Activated T-cell treated with anti-CD3 and anti-CD28 coated beads, Interleukin-2, amount 50 U/mL, for 4 hours (primary cell): ENCODE measurements around the gene TLR5. TPM values are rescaled to one million over a fixed set of nuclear protein-coding genes. Genes with fewer than 3 reads are reported as not detected.

ENCODE experiments used
- ATAC-seq, 2 donors: fragments of 200-7000 bp; cut with Tn5 transposase; one replicate each; pipeline ENCODE4 v1.10.0; 2021
- DNase-seq: peaks from one replicate; pipeline ENCODE4 v3.0.0-alpha.2; 2020
- H3K27me3 Mint-ChIP-seq: one replicate; pipeline ENCODE4 v1.8.0; 2021; ENCODE audit warnings: low read depth, mixed read lengths
- H3K36me3 Mint-ChIP-seq: one replicate; pipeline ENCODE4 v1.8.0; 2022; ENCODE audit warnings: mixed read lengths; ENCODE audit not compliant: insufficient read depth
- H3K4me1 Mint-ChIP-seq: one replicate; pipeline ENCODE4 v1.8.0; 2021; ENCODE audit warnings: low read depth, mixed read lengths
- H3K4me3 Mint-ChIP-seq: one replicate; pipeline ENCODE4 v1.8.0; 2021; ENCODE audit warnings: mild to moderate bottlenecking, moderate library complexity, mixed read lengths
- H3K9me3 Mint-ChIP-seq: one replicate; pipeline ENCODE4 v1.8.0; 2021; ENCODE audit warnings: mixed read lengths
- total RNA-seq, 3 donors: library from RNA; stranded (reverse); gene quantifications; one replicate each; pipeline ENCODE4 v1.2.1, GENCODE V29; 2021

Gene TLR5
- total RNA-seq, 3 donors from 2014 or later: 0.05 to 0.33 (median 0.05) TPM

DNA sequence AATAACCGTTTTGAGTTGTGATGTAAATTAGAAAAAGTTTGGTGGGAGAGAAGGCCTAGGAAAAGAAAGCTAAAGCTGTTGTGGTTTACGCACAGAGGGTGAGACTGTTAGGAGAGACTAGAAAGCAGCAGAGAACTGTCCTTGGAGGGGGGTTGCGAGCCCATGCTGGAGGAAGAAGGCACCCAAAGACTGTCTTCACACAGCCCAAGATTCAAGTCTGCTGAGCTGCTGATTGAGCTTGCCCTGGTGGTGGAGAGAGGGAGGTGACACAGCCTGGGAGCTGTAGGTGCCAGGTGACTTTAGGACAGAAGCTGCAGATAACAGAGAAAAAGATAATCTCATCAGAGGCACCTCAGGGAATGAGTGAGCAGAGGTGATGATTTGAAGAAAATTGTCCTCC is 18.3 kb upstream of the TLR5 start:
- Mint-ChIP-seq H3K4me1 (peaks cover 5% of the 10 kb centered on the region), H3K9me3 (no peaks in the 10 kb centered on the region), H3K36me3 (no peaks in the 10 kb centered on the region), H3K4me3 (no peak overlapping the region), H3K27me3 (peaks cover 5% of the 10 kb centered on the region)
- no peak for ATAC-seq
- DNase-seq: no peak

DNA sequence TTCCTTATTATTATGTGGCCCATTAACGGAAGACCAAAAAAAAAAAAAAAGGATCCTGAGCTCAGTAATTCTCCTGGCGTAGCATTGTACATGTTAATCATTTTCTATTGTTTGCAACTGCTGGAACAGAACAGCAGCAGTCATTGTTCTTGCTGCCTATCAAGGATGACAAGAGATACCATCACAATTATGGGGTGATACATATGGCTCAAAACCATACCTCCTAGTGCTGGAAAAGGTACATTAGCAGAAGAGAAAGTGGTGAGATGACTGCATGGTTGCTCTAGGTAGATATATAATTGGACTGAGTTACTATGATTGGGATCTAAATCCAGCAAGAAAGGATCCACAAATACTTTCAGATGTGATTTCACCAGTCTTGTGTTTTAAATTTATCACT is 13.3 kb upstream of the TLR5 start:
- H3K4me3 Mint-ChIP-seq: no peak overlapping the region
- H3K36me3 Mint-ChIP-seq: no peaks in the 10 kb centered on the region
- DNase-seq (no peak), ATAC-seq (no peak)
- H3K4me1 Mint-ChIP-seq: peaks cover 13% of the 10 kb centered on the region
- H3K27me3 Mint-ChIP-seq: no peaks in the 10 kb centered on the region
- H3K9me3 Mint-ChIP-seq: no peaks in the 10 kb centered on the region

DNA sequence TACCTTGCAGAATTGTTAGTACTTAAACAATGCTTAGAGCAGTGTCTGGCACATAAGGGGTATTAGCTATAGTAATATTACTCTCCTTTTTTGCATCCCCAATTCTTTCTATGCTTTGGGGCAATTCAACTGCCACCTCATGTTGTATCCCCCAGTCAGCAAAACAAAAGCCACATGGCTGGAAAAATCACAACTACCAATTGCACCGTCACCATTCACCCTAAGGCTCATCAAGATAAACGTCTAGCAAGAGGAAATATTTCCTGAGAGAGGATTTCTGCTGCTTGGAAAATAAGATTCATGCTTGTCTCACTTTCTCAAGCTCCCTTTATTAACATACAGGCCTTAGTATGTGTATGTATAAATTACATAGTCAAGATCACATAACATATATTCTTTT is 12.1 kb upstream of the TLR5 start:
- H3K27me3 Mint-ChIP-seq: no peaks in the 10 kb centered on the region
- no peak overlapping the region for H3K4me3 Mint-ChIP-seq
- DNase-seq (no peak), ATAC-seq (no peak)
- H3K36me3 Mint-ChIP-seq: no peaks in the 10 kb centered on the region
- H3K4me1 Mint-ChIP-seq: peaks cover 9% of the 10 kb centered on the region
- no peaks in the 10 kb centered on the region for H3K9me3 Mint-ChIP-seq

DNA sequence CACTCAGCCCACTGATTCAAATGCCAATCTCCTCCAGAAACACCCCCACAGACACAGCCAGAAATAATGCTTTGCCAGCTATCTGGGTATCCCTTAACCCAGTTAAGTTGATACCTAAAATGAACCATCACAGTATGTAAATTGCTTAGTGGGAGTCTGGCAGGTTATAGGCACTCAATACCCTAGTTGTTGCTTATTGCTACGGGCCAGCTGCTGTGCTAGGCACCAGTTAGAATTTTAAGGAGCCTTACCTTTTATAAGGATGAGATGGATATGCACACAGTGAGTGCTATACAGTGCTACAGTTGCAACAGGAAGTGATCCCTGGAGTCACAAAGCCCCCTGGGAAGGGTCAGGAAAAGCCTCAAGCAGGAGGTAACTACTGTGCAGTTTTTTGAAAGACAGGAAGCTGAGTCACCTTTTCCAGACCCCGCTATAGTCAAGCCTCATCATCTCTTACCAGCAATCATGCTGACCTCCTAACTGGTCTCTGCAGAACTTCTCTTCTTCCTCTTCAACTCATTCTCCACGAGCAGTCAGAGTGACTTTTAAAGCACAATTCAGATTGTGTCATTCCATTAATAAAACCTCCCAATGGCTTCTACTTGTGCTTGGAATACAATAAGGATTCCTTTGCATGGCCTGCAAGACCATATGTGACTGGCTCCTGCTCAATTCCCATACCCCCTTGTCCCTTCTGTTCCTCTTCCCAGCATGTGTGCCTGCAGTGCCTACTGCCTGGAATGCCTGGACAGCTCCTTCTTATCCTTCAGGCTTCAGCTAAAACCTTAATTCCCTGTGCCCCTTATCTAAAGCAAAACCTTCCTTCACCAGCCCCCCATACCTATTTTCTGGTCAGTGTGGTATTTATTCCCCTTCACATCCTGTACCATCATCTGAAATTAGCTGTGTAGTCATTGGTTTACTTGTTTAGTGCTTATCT is 10.4 kb upstream of the TLR5 start:
- H3K4me1 Mint-ChIP-seq: peaks cover 9% of the 10 kb centered on the region
- H3K36me3 Mint-ChIP-seq: no peaks in the 10 kb centered on the region
- H3K9me3 Mint-ChIP-seq: no peaks in the 10 kb centered on the region
- ATAC-seq (no peak), DNase-seq (no peak)
- H3K27me3 Mint-ChIP-seq: no peaks in the 10 kb centered on the region
- no peak overlapping the region for H3K4me3 Mint-ChIP-seq

DNA sequence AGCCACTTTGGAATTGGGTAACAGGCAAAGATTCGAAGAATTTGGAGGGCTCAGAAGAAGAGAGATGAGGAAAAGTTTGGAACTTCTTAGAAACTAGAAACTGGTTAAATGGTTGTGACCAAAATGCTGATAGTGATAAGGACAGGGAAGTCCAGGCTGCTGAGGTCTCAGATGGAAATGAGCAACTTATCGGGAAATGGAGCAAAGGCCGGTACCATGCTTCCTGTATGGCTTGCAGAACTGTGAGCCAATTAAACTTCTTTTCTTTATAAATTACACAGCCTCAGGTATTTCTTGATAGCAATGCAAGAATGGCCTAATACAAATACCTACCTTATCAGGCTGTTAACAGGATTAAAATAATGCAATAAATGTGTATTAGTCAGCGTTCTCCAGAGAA is 9.4 kb upstream of the TLR5 start:
- no peaks in the 10 kb centered on the region for H3K36me3 Mint-ChIP-seq
- peaks cover 6% of the 10 kb centered on the region for H3K9me3 Mint-ChIP-seq

DNA sequence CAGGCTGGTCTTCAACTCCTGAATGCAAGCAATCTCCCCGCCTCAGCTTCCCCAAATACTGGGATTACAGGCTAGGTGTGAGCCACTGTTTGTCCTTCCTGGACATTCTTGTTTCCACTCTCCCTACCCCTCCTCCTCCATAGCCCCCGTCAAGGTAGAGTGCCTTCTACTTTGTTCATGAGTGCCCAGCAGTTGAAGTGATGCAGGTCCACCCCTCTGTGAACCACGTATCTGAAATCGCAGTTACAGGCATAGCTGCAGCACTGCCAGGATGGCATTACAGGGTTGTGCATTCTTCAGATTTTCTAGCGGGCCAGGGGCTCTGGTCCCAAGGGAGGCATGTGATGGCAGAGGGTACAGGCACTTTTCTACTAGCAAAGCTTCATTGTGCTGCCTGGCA is 7.4 kb upstream of the TLR5 start:
- Mint-ChIP-seq H3K4me3 (no peak overlapping the region), H3K36me3 (no peaks in the 10 kb centered on the region), H3K9me3 (peaks cover 10% of the 10 kb centered on the region), H3K27me3 (peaks cover 3% of the 10 kb centered on the region), H3K4me1 (peaks cover 9% of the 10 kb centered on the region)
- DNase-seq: no peak
- ATAC-seq: no peak

More for the DNA sequence above, 9.4 kb upstream of the TLR5 start:
- peaks cover 9% of the 10 kb centered on the region for H3K4me1 Mint-ChIP-seq
- H3K27me3 Mint-ChIP-seq: no peaks in the 10 kb centered on the region
- DNase-seq (no peak), ATAC-seq (no peak)
- no peak overlapping the region for H3K4me3 Mint-ChIP-seq

DNA sequence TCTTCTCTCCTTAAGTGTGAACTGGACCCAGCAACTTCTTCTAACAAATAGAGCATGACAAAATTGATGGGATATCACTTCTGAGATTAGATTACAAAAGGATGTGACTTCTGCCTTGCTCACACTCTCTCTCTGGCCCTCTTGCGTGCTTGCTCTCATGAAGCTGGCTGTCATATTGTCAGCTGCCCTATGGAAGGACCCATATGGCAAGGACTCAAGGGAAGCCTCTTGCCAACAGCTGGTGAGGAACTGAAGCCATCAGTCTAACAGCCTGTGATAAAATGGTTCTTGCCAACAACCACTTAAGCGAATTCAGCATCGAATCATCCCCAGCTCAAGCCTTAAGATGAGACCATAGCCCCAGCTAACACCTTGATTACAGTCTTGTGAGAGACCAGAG is 4.8 kb upstream of the TLR5 start:
- Mint-ChIP-seq H3K4me3 (no peak overlapping the region), H3K4me1 (peaks cover 22% of the 10 kb centered on the region), H3K27me3 (peaks cover 3% of the 10 kb centered on the region), H3K9me3 (peaks cover 10% of the 10 kb centered on the region), H3K36me3 (no peaks in the 10 kb centered on the region)
- no peak for DNase-seq
- no peak for ATAC-seq

DNA sequence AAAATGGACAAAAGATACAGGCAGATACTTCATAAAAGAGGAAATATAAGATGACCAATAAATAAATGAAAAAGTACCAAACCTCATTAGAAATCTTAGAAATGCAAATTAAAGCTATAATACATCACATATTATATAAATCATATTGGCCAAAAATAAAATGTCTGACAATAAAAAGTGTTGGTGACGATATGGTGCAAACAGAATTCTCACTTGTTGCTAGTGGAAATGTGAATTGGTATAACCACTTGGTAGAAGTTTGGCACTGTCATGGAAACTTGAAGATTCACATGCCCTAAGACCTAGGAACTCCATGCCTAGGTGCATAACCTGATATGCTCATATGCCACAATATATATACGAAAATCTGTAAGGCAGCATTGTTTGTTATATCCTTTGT is 4.4 kb upstream of the TLR5 start:
- ATAC-seq (no peak), DNase-seq (no peak)
- no peaks in the 10 kb centered on the region for H3K36me3 Mint-ChIP-seq
- peaks cover 3% of the 10 kb centered on the region for H3K27me3 Mint-ChIP-seq
- peaks cover 22% of the 10 kb centered on the region for H3K4me1 Mint-ChIP-seq
- H3K9me3 Mint-ChIP-seq: peaks cover 10% of the 10 kb centered on the region
- H3K4me3 Mint-ChIP-seq: no peak overlapping the region

DNA sequence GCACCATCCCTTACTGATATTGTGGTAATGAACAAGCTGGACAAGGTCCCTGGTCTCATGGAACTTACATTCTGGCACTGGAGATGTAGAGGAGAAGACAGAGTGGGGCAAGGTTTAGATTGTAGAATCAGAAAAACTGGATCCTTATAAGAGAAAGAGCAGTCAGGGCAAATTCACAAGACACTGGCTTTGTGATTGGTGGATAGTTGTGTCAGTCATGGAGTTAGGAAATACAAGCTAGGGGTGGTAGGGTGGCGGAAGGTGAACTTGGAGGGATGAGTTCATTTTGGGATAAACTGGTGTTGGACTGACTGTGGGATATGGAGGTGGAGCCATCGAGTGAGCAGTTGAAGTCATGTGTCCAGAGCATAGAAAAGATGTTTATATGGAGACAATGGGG is 3.7 kb upstream of the TLR5 start:
- Mint-ChIP-seq H3K36me3 (no peaks in the 10 kb centered on the region), H3K4me1 (peaks cover 29% of the 10 kb centered on the region), H3K4me3 (no peak overlapping the region), H3K9me3 (peaks cover 10% of the 10 kb centered on the region), H3K27me3 (peaks cover 3% of the 10 kb centered on the region)
- DNase-seq (no peak), ATAC-seq (no peak)

DNA sequence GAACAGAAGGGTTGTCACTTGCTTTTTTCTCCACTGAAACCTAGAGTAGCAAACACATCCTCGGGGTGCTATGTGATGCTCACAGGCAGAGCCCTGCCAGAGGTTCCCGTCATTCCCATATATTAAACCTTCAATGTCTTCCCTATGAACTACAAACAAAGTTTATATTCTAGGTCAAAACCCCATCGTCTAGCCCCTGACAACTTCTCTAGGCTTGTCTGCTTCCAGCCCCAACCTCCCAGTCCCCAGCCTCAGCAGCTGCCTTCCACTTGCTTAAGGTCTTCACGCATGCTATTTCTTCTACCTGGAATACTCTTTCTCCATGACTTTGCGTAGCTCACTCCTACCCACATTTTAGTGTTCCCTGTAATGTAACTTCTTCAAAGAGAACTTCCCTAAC is 1.9 kb upstream of the TLR5 start:
- peaks cover 3% of the 10 kb centered on the region for H3K27me3 Mint-ChIP-seq
- DNase-seq (no peak), ATAC-seq (no peak)
- no peak overlapping the region for H3K4me3 Mint-ChIP-seq
- H3K9me3 Mint-ChIP-seq: peaks cover 10% of the 10 kb centered on the region
- H3K36me3 Mint-ChIP-seq: no peaks in the 10 kb centered on the region
- peaks cover 29% of the 10 kb centered on the region for H3K4me1 Mint-ChIP-seq

DNA sequence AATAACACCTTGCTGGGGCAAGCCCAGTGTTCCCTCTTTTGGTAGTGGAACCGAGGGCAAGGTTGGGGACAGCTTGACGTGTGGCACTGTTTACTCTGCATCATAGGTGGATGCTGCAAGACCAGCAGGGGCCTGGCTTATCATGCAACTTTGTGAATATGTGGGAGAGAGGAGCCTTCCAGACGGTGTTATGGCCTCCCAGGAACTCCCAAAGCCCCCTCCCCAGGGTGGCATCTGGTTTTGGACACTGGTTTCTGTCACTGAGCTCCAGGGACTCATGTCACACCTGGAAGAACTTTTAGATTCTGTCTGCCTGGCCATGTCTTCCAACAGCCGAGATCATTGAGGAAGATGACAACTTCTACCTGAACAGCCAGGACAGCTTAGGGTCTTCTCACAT is 1.4 kb upstream of the TLR5 start:
- peaks cover under 1% of the 10 kb centered on the region for H3K36me3 Mint-ChIP-seq
- no peak for DNase-seq
- peaks cover 3% of the 10 kb centered on the region for H3K27me3 Mint-ChIP-seq
- no peak for ATAC-seq
- peak overlapping the region; percentile 71 for H3K4me3 Mint-ChIP-seq
- H3K4me1 Mint-ChIP-seq: peaks cover 29% of the 10 kb centered on the region
- H3K9me3 Mint-ChIP-seq: peaks cover 11% of the 10 kb centered on the region

DNA sequence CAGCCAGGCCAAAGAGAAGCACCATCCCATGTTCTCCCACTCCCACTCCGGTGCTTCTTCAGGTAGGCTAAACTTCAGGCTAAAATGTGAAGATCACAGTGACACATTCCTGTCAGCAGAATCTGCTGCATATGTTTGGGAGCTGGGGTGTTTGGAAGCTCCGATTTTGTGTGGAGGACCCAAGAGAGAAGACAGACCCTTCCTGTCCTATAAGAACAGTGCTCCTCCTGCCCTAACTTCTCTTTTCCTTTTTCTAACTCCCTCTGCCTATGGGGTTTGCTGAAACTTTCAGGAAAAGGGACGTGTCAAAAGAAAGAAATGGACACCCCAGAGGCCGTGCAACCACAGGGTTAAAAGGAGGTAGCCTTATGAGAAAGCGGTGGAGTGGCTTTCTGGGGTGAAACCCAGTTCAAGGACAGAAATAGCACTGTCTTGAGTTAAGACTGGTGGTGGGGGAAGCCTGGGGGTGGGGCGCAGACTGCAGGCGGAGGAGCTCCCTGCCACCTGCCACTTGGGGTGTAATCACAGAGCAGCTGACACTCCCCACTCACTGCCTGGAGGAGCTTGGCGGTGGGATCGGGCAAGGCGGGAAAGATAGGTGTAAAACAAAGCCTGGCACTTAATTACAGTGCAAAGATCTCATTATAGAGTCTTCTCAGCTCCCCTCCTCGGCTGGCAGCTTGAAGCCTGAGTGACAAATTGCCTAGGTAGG is 645 bp upstream of the TLR5 start:
- peak in 1 of 2 donors; percentile 15 for ATAC-seq
- peaks cover 3% of the 10 kb centered on the region for H3K27me3 Mint-ChIP-seq
- peaks cover 29% of the 10 kb centered on the region for H3K4me1 Mint-ChIP-seq
- DNase-seq: peak; percentile 26
- peaks cover 16% of the 10 kb centered on the region for H3K9me3 Mint-ChIP-seq
- H3K36me3 Mint-ChIP-seq: peaks cover 3% of the 10 kb centered on the region
- H3K4me3 Mint-ChIP-seq: peak overlapping the region; percentile 71

DNA sequence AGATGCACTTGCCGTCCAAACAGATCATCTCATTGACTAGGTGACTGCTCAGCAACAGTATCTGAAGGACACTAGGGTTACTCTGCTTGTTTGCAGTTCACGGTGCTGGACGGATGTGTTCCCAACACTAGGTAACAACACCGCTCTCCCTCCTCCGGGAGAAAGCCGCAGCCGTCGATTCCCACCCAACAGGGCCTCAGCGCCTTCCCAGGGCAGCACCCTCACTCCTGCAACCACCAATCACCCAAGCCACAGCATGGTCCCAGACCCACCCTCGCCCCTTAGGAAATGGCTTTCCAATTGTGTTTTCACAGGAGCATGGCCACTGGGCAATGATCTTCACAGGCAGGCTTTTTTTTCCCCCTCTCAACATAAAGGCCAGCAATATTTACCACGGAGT is 779 bp downstream of the TLR5 start:
- peak overlapping the region; percentile 49 for H3K4me3 Mint-ChIP-seq
- peaks cover 10% of the 10 kb centered on the region for H3K9me3 Mint-ChIP-seq
- DNase-seq: no peak

DNA sequence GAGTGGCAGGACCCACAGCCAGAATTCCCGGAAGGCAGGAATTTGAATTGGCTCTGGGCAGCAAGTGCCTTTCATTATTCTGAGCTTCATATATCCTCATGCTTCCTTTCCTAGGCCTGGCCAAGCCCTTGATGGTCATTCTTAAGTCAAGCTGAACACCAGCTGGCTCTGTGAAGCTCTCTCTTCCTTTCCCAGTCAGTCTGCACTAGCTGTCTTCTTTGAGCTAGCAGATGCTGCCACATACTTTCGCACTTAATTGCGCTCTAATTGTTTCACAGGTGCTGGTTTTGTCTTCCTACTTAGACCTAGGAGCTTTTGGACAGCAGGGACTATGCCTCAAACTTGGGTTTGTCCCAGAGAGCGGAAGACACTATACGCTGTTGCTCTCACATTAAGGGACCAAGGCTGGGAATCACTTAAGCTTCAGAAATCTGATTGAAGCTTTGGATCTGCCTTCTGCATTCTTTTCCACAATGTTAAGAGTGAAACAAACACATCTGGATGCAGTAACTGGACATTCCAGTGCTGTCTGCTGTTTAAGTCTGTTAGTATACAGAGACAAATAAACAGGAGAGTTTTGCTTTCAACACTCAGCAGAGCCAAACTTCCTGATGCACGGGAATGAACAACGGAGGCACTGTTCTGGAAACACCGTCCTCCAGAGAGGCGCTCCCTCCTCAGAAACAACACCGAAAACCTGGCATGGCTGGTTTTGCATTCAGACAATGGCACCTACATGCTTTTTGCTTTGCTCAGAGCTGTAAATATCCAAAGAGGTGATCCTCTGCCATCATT is 2.2 kb downstream of the TLR5 start:
- H3K9me3 Mint-ChIP-seq: peaks cover 6% of the 10 kb centered on the region
- peaks cover 29% of the 10 kb centered on the region for H3K4me1 Mint-ChIP-seq
- ATAC-seq: no peak
- peaks cover 3% of the 10 kb centered on the region for H3K36me3 Mint-ChIP-seq
- H3K4me3 Mint-ChIP-seq: peak overlapping the region; percentile 24
- DNase-seq: no peak
- peaks cover under 1% of the 10 kb centered on the region for H3K27me3 Mint-ChIP-seq

More for the DNA sequence above, 779 bp downstream of the TLR5 start:
- peaks cover 3% of the 10 kb centered on the region for H3K36me3 Mint-ChIP-seq
- ATAC-seq: no peak
- peaks cover 29% of the 10 kb centered on the region for H3K4me1 Mint-ChIP-seq
- peaks cover 3% of the 10 kb centered on the region for H3K27me3 Mint-ChIP-seq
